ENCODE data around the gene CAB39. TPM values are rescaled to one million over a fixed set of nuclear protein-coding genes. Genes with fewer than 3 reads are reported as not detected.

The CAB39 gene
- total RNA-seq, 1 experiment from 2014 or later = 39.9 TPM

DNA sequence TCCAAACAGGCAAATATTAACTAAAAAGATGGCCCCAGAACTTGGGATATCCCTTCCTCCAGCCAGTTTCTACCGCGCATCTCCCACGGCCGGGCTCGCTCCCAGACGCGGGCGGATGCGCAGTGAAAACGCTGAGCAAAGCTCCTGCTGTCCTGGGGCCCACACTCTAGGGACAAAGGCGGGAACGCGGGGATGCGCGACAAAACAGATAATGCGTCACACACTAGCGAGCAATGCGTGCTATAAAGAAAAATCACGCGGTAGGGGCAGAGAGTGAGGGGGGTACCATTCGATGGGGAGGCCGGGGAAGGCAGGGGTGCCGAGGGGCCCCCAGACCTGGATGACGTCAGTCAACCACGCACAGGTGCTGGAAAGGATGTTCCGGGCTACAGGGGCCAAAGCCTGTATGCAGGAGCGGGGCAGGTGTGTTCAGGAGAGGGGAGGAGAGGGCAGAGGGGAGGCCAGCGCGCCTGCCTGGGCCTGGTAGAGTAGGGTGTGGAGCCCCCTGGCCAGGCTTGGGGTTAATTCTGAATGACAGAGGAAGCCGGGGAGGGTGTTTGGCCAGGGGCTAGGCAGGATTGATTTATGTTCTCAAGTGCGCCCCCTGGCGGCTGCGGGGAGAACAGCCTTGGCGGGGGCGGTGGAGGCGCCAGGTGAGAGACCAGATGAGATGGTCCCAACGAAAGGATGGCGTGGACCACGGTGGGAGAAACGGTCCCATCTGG, 137.2 kb downstream of the CAB39 start:
- in situ Hi-C loops (cut with HindIII; ENCODE audit: low pct_unique_long_range_greater_than_20kb, low sequenced_read_pairs) = no loop called here
- Histone ChIP-seq H3K27me3 (ENCODE audit: control insufficient read depth, insufficient read depth, low read length) (peaks cover 10% of the 10 kb centered on the region), H3K36me3 (ENCODE audit: control insufficient read depth, insufficient read depth, low read length) (no peaks in the 10 kb centered on the region), H3K27ac (ENCODE audit: low read length) (no peak overlapping the region), H3K9me3 (ENCODE audit: control insufficient read depth, insufficient read depth, low read depth, low read length) (no peaks in the 10 kb centered on the region), H3K4me3 (ENCODE audit: low read depth in 2 of 2, low read length in 2 of 2) (no peak overlapping the region), H3K4me1 (ENCODE audit: control insufficient read depth, insufficient read depth, low read length) (no peaks in the 10 kb centered on the region; the same call in 1 of the 2 replicates)
- ATAC-seq (no peak), DNase-seq (ENCODE audit: low read depth, low spot score) (no peak)
- intact Hi-C loops (cut with micrococcal nuclease; ENCODE audit: unreplicated experiment) = no loop called here
- CTCF ChIA-PET = interaction anchor here (0.6 to 2.6 kb wide), 4 partner anchors 16 to 1060 kb away, joined by 3 to 10 read pairs (median 6); no protein-coding TSS in a partner anchor
- BruUV-seq (replicated peaks) = no TSS peak
- TF ChIP-seq POLR2AphosphoS5 (IDR thresholded peaks at IDR 0.05; ENCODE audit: low read depth, low read length) (no peak), SIN3A (IDR thresholded peaks at IDR 0.05; ENCODE audit: borderline replicate concordance, insufficient read depth, low read depth, low read length) (no peak), TCF7L2 (IDR thresholded peaks at IDR 0.05; ENCODE audit: low read depth, low read length) (no peak)
- TF ChIP-seq, protein P1, sequence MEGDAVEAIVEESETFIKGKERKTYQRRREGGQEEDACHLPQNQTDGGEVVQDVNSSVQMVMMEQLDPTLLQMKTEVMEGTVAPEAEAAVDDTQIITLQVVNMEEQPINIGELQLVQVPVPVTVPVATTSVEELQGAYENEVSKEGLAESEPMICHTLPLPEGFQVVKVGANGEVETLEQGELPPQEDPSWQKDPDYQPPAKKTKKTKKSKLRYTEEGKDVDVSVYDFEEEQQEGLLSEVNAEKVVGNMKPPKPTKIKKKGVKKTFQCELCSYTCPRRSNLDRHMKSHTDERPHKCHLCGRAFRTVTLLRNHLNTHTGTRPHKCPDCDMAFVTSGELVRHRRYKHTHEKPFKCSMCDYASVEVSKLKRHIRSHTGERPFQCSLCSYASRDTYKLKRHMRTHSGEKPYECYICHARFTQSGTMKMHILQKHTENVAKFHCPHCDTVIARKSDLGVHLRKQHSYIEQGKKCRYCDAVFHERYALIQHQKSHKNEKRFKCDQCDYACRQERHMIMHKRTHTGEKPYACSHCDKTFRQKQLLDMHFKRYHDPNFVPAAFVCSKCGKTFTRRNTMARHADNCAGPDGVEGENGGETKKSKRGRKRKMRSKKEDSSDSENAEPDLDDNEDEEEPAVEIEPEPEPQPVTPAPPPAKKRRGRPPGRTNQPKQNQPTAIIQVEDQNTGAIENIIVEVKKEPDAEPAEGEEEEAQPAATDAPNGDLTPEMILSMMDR (IDR thresholded peaks at IDR 0.05) = peak; percentile 89
- TF ChIP-seq, protein P2, sequence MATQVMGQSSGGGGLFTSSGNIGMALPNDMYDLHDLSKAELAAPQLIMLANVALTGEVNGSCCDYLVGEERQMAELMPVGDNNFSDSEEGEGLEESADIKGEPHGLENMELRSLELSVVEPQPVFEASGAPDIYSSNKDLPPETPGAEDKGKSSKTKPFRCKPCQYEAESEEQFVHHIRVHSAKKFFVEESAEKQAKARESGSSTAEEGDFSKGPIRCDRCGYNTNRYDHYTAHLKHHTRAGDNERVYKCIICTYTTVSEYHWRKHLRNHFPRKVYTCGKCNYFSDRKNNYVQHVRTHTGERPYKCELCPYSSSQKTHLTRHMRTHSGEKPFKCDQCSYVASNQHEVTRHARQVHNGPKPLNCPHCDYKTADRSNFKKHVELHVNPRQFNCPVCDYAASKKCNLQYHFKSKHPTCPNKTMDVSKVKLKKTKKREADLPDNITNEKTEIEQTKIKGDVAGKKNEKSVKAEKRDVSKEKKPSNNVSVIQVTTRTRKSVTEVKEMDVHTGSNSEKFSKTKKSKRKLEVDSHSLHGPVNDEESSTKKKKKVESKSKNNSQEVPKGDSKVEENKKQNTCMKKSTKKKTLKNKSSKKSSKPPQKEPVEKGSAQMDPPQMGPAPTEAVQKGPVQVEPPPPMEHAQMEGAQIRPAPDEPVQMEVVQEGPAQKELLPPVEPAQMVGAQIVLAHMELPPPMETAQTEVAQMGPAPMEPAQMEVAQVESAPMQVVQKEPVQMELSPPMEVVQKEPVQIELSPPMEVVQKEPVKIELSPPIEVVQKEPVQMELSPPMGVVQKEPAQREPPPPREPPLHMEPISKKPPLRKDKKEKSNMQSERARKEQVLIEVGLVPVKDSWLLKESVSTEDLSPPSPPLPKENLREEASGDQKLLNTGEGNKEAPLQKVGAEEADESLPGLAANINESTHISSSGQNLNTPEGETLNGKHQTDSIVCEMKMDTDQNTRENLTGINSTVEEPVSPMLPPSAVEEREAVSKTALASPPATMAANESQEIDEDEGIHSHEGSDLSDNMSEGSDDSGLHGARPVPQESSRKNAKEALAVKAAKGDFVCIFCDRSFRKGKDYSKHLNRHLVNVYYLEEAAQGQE (IDR thresholded peaks at IDR 0.05; ENCODE audit: insufficient read depth in 1 of 2, low read depth in 2 of 2, low read length in 1 of 2) = no peak
- POLR2A ChIA-PET = no interaction called here

DNA sequence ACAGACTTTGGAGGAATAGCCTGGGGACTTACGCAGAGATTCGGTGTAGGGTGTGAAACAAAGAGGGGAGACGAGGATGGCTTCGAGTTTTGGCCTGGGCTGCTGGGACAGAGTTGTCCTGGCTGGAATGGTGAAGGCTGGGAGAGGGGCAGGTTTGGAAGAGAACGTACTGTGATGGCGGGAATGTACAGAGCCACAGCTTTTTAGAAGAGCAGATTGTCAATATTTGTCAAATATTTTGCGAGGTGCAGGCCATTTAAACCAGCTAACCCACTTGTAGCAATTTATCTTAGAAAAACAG, 137.7 kb downstream of the CAB39 start:
- intact Hi-C loops (cut with micrococcal nuclease; ENCODE audit: unreplicated experiment) = no loop called here
- no peaks in the 10 kb centered on the region for H3K9me3 ChIP-seq (ENCODE audit: control insufficient read depth, insufficient read depth, low read depth, low read length)
- no peaks in the 10 kb centered on the region; the same call in 1 of the 2 replicates for H3K4me1 ChIP-seq (ENCODE audit: control insufficient read depth, insufficient read depth, low read length)
- ATAC-seq (no peak), DNase-seq (ENCODE audit: low read depth, low spot score) (no peak)
- H3K4me3 ChIP-seq (ENCODE audit: low read depth in 2 of 2, low read length in 2 of 2) = no peak overlapping the region
- no peak overlapping the region for H3K27ac ChIP-seq (ENCODE audit: low read length)
- no TSS peak for BruUV-seq (replicated peaks)
- CTCF ChIA-PET = interaction anchor here (0.6 to 1.3 kb wide), 2 partner anchors 16 to 26 kb away, joined by 3 to 4 read pairs; no protein-coding TSS in a partner anchor
- no peaks in the 10 kb centered on the region for H3K36me3 ChIP-seq (ENCODE audit: control insufficient read depth, insufficient read depth, low read length)
- in situ Hi-C loops (cut with HindIII; ENCODE audit: low pct_unique_long_range_greater_than_20kb, low sequenced_read_pairs) = no loop called here
- H3K27me3 ChIP-seq (ENCODE audit: control insufficient read depth, insufficient read depth, low read length) = peaks cover 10% of the 10 kb centered on the region
- TF ChIP-seq TCF7L2 (IDR thresholded peaks at IDR 0.05; ENCODE audit: low read depth, low read length) = no peak
- TF ChIP-seq, protein P1 (IDR thresholded peaks at IDR 0.05) = peak; percentile 54
- POLR2A ChIA-PET = no interaction called here
